HEK293 (cell line): ENCODE results near the gene RSL1D1.
A peak's percentile ranks its signal among the peaks of the same experiment; 100 is the strongest.

Experiments used
- CTCF ChIA-PET: fragments of 350-600 bp; formaldehyde crosslinking; extraction: SDS; loops from one replicate; lab custom pipeline; 2021; ENCODE audit warnings: antibody characterized with exemption; lab: Yijun Ruan, JAX
- POLR2A ChIA-PET: fragments of 300-600 bp; formaldehyde crosslinking; extraction: SDS; loops from one replicate; lab custom pipeline; 2020; ENCODE audit warnings: antibody characterized with exemption, inconsistent platforms; lab: Yijun Ruan, JAX
- H3K27ac ChIP-seq: fragments of 200-500 bp; sonication (Bioruptor generic); 2 replicates; pipeline ENCODE4 v1.5.1; 2014; ENCODE audit warnings: low read depth, low read length, control low read depth, inconsistent platforms; ENCODE audit errors: extremely low read depth
- H3K36me3 ChIP-seq, 2 experiments: fragments of 200-500 bp in 1 of 2; sonication (Bioruptor generic) in 1 of 2; 1 replicate in 1 of 2; 2 replicates in 1 of 2; pipeline ENCODE4 v1.5.1; 2014 to 2017; ENCODE audit warnings: inconsistent platforms in 2 of 2, low read length in 2 of 2; ENCODE audit not compliant: control insufficient read depth in 2 of 2, insufficient read depth in 1 of 2
- H3K4me1 ChIP-seq: fragments of 200-500 bp; sonication (Bioruptor generic); 2 replicates; pipeline ENCODE4 v1.5.1; 2014; ENCODE audit warnings: mild to moderate bottlenecking, low read length, inconsistent platforms; ENCODE audit not compliant: control insufficient read depth, insufficient read depth
- H3K4me3 ChIP-seq: 2 replicates; pipeline ENCODE4 v1.5.1; 2011; ENCODE audit warnings: low read depth, mild to moderate bottlenecking, control low read depth, low read length, moderate library complexity
- H3K9me3 ChIP-seq: fragments of 200-500 bp; sonication (Bioruptor generic); 2 replicates; pipeline ENCODE4 v1.5.1; 2014; ENCODE audit warnings: low read depth, low read length, inconsistent platforms; ENCODE audit not compliant: control insufficient read depth, insufficient read depth
- IKZF3 ChIP-seq: fragments of 450-650 bp; IDR thresholded peaks from 2 replicates; pipeline ENCODE4 v1.5.0; 2018; ENCODE audit warnings: missing biosample characterization, mild to moderate bottlenecking, missing genetic modification characterization, moderate library complexity
- SCRT2 ChIP-seq: fragments of 450-650 bp; formaldehyde crosslinking; IDR thresholded peaks from 2 replicates; pipeline ENCODE4 v1.5.1; 2016; ENCODE audit warnings: missing biosample characterization, missing genetic modification characterization
- YY1 ChIP-seq: fragments of 450-650 bp; formaldehyde crosslinking; IDR thresholded peaks from 2 replicates; pipeline ENCODE4 v1.5.1; 2018; ENCODE audit warnings: missing biosample characterization, missing genetic modification characterization
- ZBTB17 ChIP-seq: fragments of 450-650 bp; formaldehyde crosslinking; IDR thresholded peaks from 2 replicates; pipeline ENCODE4 v1.5.1; 2016; ENCODE audit warnings: missing biosample characterization, missing genetic modification characterization
- ZFP69B ChIP-seq: fragments of 450-650 bp; formaldehyde crosslinking; IDR thresholded peaks from 2 replicates; pipeline ENCODE4 v1.5.1; 2016; ENCODE audit warnings: missing biosample characterization, missing genetic modification characterization
- ZNF2 ChIP-seq: fragments of 450-650 bp; formaldehyde crosslinking; IDR thresholded peaks from 2 replicates; pipeline ENCODE4 v1.5.1; 2016; ENCODE audit warnings: missing biosample characterization, missing genetic modification characterization
- ZNF211 ChIP-seq: fragments of 450-650 bp; formaldehyde crosslinking; IDR thresholded peaks from 2 replicates; pipeline ENCODE4 v1.5.1; 2016; ENCODE audit warnings: low read depth, missing biosample characterization, missing genetic modification characterization
- ZNF248 ChIP-seq: fragments of 450-650 bp; formaldehyde crosslinking; IDR thresholded peaks from 2 replicates; pipeline ENCODE4 v1.5.1; 2017; ENCODE audit warnings: missing biosample characterization, missing genetic modification characterization
- ZNF266 ChIP-seq: fragments of 450-650 bp; formaldehyde crosslinking; IDR thresholded peaks from 2 replicates; pipeline ENCODE4 v1.5.1; 2016; ENCODE audit warnings: missing biosample characterization, missing genetic modification characterization, low read depth
- ZNF341 ChIP-seq: fragments of 450-650 bp; formaldehyde crosslinking; IDR thresholded peaks from 2 replicates; pipeline ENCODE4; 2016; ENCODE audit warnings: low read depth, missing biosample characterization, missing genetic modification characterization
- ZNF366 ChIP-seq: fragments of 450-650 bp; formaldehyde crosslinking; conservative IDR thresholded peaks from 2 replicates; pipeline ENCODE4 v1.5.1; 2016; ENCODE audit warnings: missing biosample characterization, missing genetic modification characterization
- ZNF600 ChIP-seq: fragments of 450-650 bp; formaldehyde crosslinking; IDR thresholded peaks from 2 replicates; pipeline ENCODE4 v1.5.1; 2016; ENCODE audit warnings: missing biosample characterization, missing genetic modification characterization
- ZNF629 ChIP-seq: fragments of 450-650 bp; formaldehyde crosslinking; IDR thresholded peaks from 2 replicates; pipeline ENCODE4 v1.5.1; 2017; ENCODE audit warnings: missing biosample characterization, missing genetic modification characterization
- ZNF660 ChIP-seq: fragments of 450-650 bp; IDR thresholded peaks from 2 replicates; pipeline ENCODE4 v1.5.1; 2018; ENCODE audit warnings: missing biosample characterization, mild to moderate bottlenecking, missing genetic modification characterization
- ZNF664 ChIP-seq: fragments of 450-650 bp; formaldehyde crosslinking; IDR thresholded peaks from 2 replicates; pipeline ENCODE4 v1.5.1; 2016; ENCODE audit warnings: missing biosample characterization, missing genetic modification characterization
- ZNF843 ChIP-seq: fragments of 450-650 bp; formaldehyde crosslinking; IDR thresholded peaks from 2 replicates; pipeline ENCODE4 v1.5.1; 2016; ENCODE audit warnings: missing biosample characterization, missing genetic modification characterization
- TF ChIP-seq, protein P1 (sequence below): fragments of 450-650 bp; formaldehyde crosslinking; IDR thresholded peaks from 2 replicates; pipeline ENCODE4 v1.5.1; 2017; ENCODE audit warnings: missing biosample characterization, missing genetic modification characterization
- TF ChIP-seq, protein P2 (sequence below): fragments of 450-650 bp; formaldehyde crosslinking; IDR thresholded peaks from 2 replicates; pipeline ENCODE4 v1.5.1; 2016; ENCODE audit warnings: missing biosample characterization, missing genetic modification characterization
- TF ChIP-seq, protein P3 (sequence below): fragments of 450-650 bp; formaldehyde crosslinking; IDR thresholded peaks from 2 replicates; pipeline ENCODE4 v1.5.1; 2016; ENCODE audit warnings: missing biosample characterization, missing genetic modification characterization, low read depth
- TF ChIP-seq, protein P4 (sequence below): fragments of 450-650 bp; formaldehyde crosslinking; IDR thresholded peaks from 2 replicates; pipeline ENCODE4 v1.5.1; 2016; ENCODE audit warnings: missing biosample characterization, missing genetic modification characterization
- TF ChIP-seq, protein P5 (sequence below): fragments of 450-650 bp; formaldehyde crosslinking; IDR thresholded peaks from 2 replicates; pipeline ENCODE4 v1.5.1; 2016; ENCODE audit warnings: missing biosample characterization, missing genetic modification characterization

The RSL1D1 gene

DNA sequence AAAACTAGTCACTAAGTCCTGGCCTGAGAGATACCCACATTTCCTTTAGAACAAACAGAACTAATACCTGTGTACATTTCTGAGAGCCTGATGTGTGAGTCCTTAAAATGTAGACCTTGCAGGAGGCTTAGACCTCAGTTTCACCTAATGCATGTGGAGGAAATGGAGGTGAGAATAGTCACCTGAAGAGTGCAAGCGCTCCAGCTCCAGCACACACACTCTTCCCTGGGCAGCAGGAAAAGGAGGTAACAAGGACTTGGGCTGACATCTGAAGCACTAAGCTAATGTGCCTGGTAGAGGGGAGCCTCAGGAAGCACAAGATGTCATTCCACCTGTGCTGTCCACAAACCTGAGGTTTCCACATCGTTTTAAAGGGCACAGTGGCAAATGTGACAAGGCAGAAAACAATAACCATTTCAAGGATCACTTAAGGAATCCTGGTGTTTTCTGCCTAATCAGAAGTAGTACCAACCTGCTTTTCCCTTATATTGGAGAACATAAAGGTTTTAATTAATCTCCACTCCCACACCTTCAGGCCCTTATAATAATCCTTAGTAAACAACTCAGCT, 17.2 kb upstream of the RSL1D1 start:
- H3K36me3 ChIP-seq: peaks cover 16 to 41% of the 10 kb centered on the region in 2 experiments
- TF ChIP-seq, protein P1, sequence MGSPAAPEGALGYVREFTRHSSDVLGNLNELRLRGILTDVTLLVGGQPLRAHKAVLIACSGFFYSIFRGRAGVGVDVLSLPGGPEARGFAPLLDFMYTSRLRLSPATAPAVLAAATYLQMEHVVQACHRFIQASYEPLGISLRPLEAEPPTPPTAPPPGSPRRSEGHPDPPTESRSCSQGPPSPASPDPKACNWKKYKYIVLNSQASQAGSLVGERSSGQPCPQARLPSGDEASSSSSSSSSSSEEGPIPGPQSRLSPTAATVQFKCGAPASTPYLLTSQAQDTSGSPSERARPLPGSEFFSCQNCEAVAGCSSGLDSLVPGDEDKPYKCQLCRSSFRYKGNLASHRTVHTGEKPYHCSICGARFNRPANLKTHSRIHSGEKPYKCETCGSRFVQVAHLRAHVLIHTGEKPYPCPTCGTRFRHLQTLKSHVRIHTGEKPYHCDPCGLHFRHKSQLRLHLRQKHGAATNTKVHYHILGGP (tag by site-specific recombination): no peak
- TF ChIP-seq ZNF600 (tag by site-specific recombination) (peak; percentile 68; the same call in 1 of the 2 replicates), YY1 (tag by site-specific recombination) (no peak)
- TF ChIP-seq, protein P2, sequence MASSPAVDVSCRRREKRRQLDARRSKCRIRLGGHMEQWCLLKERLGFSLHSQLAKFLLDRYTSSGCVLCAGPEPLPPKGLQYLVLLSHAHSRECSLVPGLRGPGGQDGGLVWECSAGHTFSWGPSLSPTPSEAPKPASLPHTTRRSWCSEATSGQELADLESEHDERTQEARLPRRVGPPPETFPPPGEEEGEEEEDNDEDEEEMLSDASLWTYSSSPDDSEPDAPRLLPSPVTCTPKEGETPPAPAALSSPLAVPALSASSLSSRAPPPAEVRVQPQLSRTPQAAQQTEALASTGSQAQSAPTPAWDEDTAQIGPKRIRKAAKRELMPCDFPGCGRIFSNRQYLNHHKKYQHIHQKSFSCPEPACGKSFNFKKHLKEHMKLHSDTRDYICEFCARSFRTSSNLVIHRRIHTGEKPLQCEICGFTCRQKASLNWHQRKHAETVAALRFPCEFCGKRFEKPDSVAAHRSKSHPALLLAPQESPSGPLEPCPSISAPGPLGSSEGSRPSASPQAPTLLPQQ (tag by site-specific recombination): no peak
- POLR2A ChIA-PET: interaction anchor here (1.0 to 1.1 kb wide), 3 partner anchors 9 to 44 kb away, joined by 3 to 8 read pairs (median 3); no protein-coding TSS in a partner anchor
- no peaks in the 10 kb centered on the region for H3K9me3 ChIP-seq
- H3K4me1 ChIP-seq: peaks cover 14% of the 10 kb centered on the region
- no peak overlapping the region for H3K27ac ChIP-seq
- H3K4me3 ChIP-seq: no peak overlapping the region
- CTCF ChIA-PET: interaction anchor here (0.6 to 1.3 kb wide), 3 partner anchors 14 to 200 kb away, joined by 5 to 8 read pairs (median 5); no protein-coding TSS in a partner anchor

DNA sequence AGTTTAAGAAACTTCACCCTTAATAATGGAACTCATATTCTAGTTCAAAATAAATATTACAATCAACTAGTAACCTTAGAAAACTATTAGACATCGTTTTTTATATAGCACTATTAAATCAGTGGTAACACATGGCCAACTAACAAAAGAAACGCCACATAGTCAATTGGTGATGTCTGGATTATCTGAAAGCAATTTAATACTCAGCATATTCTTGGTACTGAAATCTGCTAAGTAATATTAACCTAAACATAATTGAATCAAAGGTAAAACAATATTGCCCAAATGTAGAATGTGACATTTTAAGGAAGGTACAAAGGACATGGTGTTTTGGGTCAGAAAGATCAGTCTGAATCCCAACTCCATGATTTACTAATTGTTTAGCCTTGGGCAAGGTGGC, 11.1 kb upstream of the RSL1D1 start:
- ChIA-PET CTCF (interaction anchor here (0.8 kb wide), 1 partner anchor 19 kb away, joined by 3 read pairs; no protein-coding TSS in a partner anchor), POLR2A (no interaction called here)
- Histone ChIP-seq H3K27ac (no peak overlapping the region), H3K36me3 (peaks cover 0 to 2% of the 10 kb centered on the region in 2 experiments; a peak in 2 of 3 replicates), H3K4me1 (peaks cover 2% of the 10 kb centered on the region; the same call in 1 of the 2 replicates), H3K4me3 (no peak overlapping the region), H3K9me3 (no peaks in the 10 kb centered on the region)
- TF ChIP-seq ZNF266 (tag by site-specific recombination) (no peak), ZBTB17 (tag by site-specific recombination) (peak; percentile 43; the same call in 1 of the 2 replicates)

DNA sequence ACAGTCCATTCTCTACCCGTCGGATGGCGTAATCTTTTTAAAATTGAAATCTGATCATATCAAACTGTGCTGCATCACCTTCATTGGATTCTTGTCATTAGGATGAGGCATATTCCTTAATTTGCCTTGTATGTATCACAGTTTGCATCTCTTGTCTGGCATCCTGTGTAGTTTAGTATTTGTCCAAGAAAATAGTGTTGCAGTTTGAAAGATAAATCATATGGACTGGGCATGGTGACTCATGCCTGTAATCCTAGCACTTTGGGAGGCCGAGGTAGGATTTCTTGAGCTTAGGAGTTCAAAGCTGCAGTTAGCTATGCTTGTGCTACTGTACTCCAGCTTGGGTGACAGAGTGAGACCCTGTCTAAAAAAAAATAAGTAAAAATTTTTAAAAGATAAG, 5.8 kb upstream of the RSL1D1 start:
- Histone ChIP-seq H3K4me1 (peaks cover 5% of the 10 kb centered on the region), H3K4me3 (no peak overlapping the region), H3K9me3 (no peaks in the 10 kb centered on the region), H3K36me3 (peaks cover 0 to 11% of the 10 kb centered on the region in 2 experiments; a peak in 2 of 3 replicates), H3K27ac (no peak overlapping the region)
- ChIA-PET CTCF (interaction anchor here (0.9 to 1.0 kb wide), 2 partner anchors 111 to 449 kb away, joined by 3 to 5 read pairs; no protein-coding TSS in a partner anchor), POLR2A (interaction anchor here (1.4 kb wide), 1 partner anchor 10 kb away, joined by 4 read pairs; no protein-coding TSS in a partner anchor)
- TF ChIP-seq ZNF366 (tag by site-specific recombination) (peak; percentile 63; the same call in 1 of the 2 replicates), ZFP69B (tag by site-specific recombination) (0 out of 2 replicates have a peak, but pooled peaks have one; percentile 21), ZNF211 (tag by site-specific recombination) (no peak), ZNF843 (tag by site-specific recombination) (no peak), ZNF341 (tag by site-specific recombination) (no peak), ZNF2 (tag by site-specific recombination) (peak; percentile 56; the same call in 1 of the 2 replicates), YY1 (tag by site-specific recombination) (no peak), ZNF629 (tag by site-specific recombination) (peak; percentile 59), ZNF660 (tag by site-specific recombination) (0 out of 2 replicates have a peak, but pooled peaks have one; percentile 38), ZNF248 (tag by site-specific recombination) (no peak), ZNF600 (tag by site-specific recombination) (peak; percentile 79; the same call in 1 of the 2 replicates), ZNF664 (tag by site-specific recombination) (peak; percentile 58; the same call in 1 of the 2 replicates), IKZF3 (tag by site-specific recombination) (peak; percentile 59; the same call in 1 of the 2 replicates), SCRT2 (no peak; the same call in 1 of the 2 replicates)
- TF ChIP-seq, protein P3, sequence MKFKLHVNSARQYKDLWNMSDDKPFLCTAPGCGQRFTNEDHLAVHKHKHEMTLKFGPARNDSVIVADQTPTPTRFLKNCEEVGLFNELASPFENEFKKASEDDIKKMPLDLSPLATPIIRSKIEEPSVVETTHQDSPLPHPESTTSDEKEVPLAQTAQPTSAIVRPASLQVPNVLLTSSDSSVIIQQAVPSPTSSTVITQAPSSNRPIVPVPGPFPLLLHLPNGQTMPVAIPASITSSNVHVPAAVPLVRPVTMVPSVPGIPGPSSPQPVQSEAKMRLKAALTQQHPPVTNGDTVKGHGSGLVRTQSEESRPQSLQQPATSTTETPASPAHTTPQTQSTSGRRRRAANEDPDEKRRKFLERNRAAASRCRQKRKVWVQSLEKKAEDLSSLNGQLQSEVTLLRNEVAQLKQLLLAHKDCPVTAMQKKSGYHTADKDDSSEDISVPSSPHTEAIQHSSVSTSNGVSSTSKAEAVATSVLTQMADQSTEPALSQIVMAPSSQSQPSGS (tag by site-specific recombination): 0 out of 2 replicates have a peak, but pooled peaks have one; percentile 23
- TF ChIP-seq, protein P4, sequence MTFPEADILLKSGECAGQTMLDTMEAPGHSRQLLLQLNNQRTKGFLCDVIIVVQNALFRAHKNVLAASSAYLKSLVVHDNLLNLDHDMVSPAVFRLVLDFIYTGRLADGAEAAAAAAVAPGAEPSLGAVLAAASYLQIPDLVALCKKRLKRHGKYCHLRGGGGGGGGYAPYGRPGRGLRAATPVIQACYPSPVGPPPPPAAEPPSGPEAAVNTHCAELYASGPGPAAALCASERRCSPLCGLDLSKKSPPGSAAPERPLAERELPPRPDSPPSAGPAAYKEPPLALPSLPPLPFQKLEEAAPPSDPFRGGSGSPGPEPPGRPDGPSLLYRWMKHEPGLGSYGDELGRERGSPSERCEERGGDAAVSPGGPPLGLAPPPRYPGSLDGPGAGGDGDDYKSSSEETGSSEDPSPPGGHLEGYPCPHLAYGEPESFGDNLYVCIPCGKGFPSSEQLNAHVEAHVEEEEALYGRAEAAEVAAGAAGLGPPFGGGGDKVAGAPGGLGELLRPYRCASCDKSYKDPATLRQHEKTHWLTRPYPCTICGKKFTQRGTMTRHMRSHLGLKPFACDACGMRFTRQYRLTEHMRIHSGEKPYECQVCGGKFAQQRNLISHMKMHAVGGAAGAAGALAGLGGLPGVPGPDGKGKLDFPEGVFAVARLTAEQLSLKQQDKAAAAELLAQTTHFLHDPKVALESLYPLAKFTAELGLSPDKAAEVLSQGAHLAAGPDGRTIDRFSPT (tag by site-specific recombination): 0 out of 2 replicates have a peak, but pooled peaks have one; percentile 46
- TF ChIP-seq, protein P5, sequence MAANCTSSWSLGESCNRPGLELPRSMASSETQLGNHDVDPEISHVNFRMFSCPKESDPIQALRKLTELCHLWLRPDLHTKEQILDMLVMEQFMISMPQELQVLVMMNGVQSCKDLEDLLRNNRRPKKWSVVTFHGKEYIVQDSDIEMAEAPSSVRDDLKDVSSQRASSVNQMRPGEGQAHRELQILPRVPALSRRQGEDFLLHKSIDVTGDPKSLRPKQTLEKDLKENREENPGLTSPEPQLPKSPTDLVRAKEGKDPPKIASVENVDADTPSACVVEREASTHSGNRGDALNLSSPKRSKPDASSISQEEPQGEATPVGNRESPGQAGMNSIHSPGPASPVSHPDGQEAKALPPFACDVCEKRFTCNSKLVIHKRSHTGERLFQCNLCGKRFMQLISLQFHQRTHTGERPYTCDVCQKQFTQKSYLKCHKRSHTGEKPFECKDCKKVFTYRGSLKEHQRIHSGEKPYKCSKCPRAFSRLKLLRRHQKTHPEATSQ (tag by site-specific recombination): no peak
